ENCODE measurements around the gene LCMT1. TPM values are rescaled to one million over a fixed set of nuclear protein-coding genes. Genes with fewer than 3 reads are reported as not detected.

LCMT1 gene
- total and polyA plus RNA-seq, 2 of the 13 experiments (the other 11 are each of a cell fraction or from before 2014, with no cell fraction given): 41.2 to 48.7 TPM

- TF ChIP-seq ZNF609 (CRISPR knock-in tag; IDR thresholded peaks at IDR 0.05; ENCODE audit: borderline replicate concordance) (peak; percentile 97), CEBPZ (IDR thresholded peaks at IDR 0.05; ENCODE audit: low read length) (no peak), SP140L (CRISPR knock-in tag; IDR thresholded peaks at IDR 0.05; ENCODE audit: borderline replicate concordance) (no peak; the same call in 1 of the 2 replicates), MEIS1 (CRISPR knock-in tag; IDR thresholded peaks at IDR 0.05; ENCODE audit: borderline replicate concordance) (peak; percentile 95), SPEN (CRISPR knock-in tag; IDR thresholded peaks at IDR 0.05; ENCODE audit: low read depth) (peak; percentile 98), MAFG (CRISPR knock-in tag; IDR thresholded peaks at IDR 0.05) (no peak), MIER3 (CRISPR knock-in tag; IDR thresholded peaks at IDR 0.05; ENCODE audit: borderline replicate concordance) (peak; percentile 99), PRDM15 (CRISPR knock-in tag; IDR thresholded peaks at IDR 0.05) (no peak), MYPOP (CRISPR knock-in tag; IDR thresholded peaks at IDR 0.05) (peak; percentile 95), SAP130 (CRISPR knock-in tag; IDR thresholded peaks at IDR 0.05; ENCODE audit: low read depth) (peak; percentile 94), MAZ (IDR thresholded peaks at IDR 0.05; ENCODE audit: borderline replicate concordance, low read depth, low read length) (no peak; the same call in 1 of the 2 replicates), MAZ (CRISPR knock-in tag; IDR thresholded peaks at IDR 0.05; ENCODE audit: low read depth) (peak; percentile 92), ZNF720 (CRISPR knock-in tag; IDR thresholded peaks at IDR 0.05) (0 out of 2 replicates have a peak, but pooled peaks have one; percentile 35)
Measured at GRCh38 chr16:25177831-25178688, 66.5 kb downstream of the LCMT1 start (continued).
